IPS-18c (cell line): ENCODE data around the gene MYMK.
"Not testable (repeated sequence)": the region's sequence is repeated elsewhere in the genome, so short reads cannot be mapped to it uniquely, and the experiment has no call there.

Source experiments
- H3K4me3 ChIP-seq: 2 replicates; pipeline ENCODE4 v1.7.0; 2013; ENCODE audit warnings: low read depth, mild to moderate bottlenecking, low read length, moderate library complexity; ENCODE audit not compliant: insufficient read depth
- H3K9me3 ChIP-seq: one replicate; pipeline ENCODE4 v1.6.1; 2013; ENCODE audit warnings: mild to moderate bottlenecking, low read length, moderate library complexity; ENCODE audit not compliant: control insufficient read depth, insufficient read depth

Gene MYMK

GRCh38 chr9:133524679-133525228 lies at the start of gene MYMK:
TSS of gene MYMK (minus strand) at chr9:133524959. CDS start at chr9:133524844, 115 bp downstream.
- Histone ChIP-seq H3K9me3 (peaks cover 2% of the 10 kb centered on the region), H3K4me3 (no peak within 1 kb of the TSS)

- no peak overlapping the region for H3K4me3 ChIP-seq
- H3K9me3 ChIP-seq: no peaks in the 10 kb centered on the region
Observed at GRCh38 chr9:133573791-133574515, 49.2 kb upstream of the MYMK start.

- Histone ChIP-seq H3K4me3 (no peak overlapping the region), H3K9me3 (no peaks in the 10 kb centered on the region)
Observed at GRCh38 chr9:133572821-133573361, 48.1 kb upstream of the MYMK start.

- Histone ChIP-seq H3K4me3 (no peak overlapping the region), H3K9me3 (no peaks in the 10 kb centered on the region)
Observed at GRCh38 chr9:133571896-133572595, 47.3 kb upstream of the MYMK start.

GRCh38 chr9:133571391-133571890 lies 46.7 kb upstream of the MYMK start:
- no peak overlapping the region for H3K4me3 ChIP-seq

GRCh38 chr9:133570691-133571080 lies 45.9 kb upstream of the MYMK start:
- Histone ChIP-seq H3K9me3 (no peaks in the 10 kb centered on the region), H3K4me3 (no peak overlapping the region)

More at GRCh38 chr9:133571391-133571890, 46.7 kb upstream of the MYMK start:
- H3K9me3 ChIP-seq: no peaks in the 10 kb centered on the region

GRCh38 chr9:133569891-133570690 lies 45.3 kb upstream of the MYMK start:
- H3K9me3 ChIP-seq: no peaks in the 10 kb centered on the region
- no peak overlapping the region for H3K4me3 ChIP-seq

- Histone ChIP-seq H3K9me3 (no peaks in the 10 kb centered on the region), H3K4me3 (no peak overlapping the region)
Observed at GRCh38 chr9:133569121-133569785, 44.5 kb upstream of the MYMK start.

- Histone ChIP-seq H3K4me3 (no peak overlapping the region), H3K9me3 (no peaks in the 10 kb centered on the region)
Observed at GRCh38 chr9:133568186-133568585, 43.4 kb upstream of the MYMK start.

GRCh38 chr9:133566817-133567216 lies 42.1 kb upstream of the MYMK start:
- H3K4me3 ChIP-seq: no peak overlapping the region

GRCh38 chr9:133566382-133566781 lies 41.6 kb upstream of the MYMK start:
- H3K9me3 ChIP-seq: no peaks in the 10 kb centered on the region

More at GRCh38 chr9:133566817-133567216, 42.1 kb upstream of the MYMK start:
- H3K9me3 ChIP-seq: no peaks in the 10 kb centered on the region

GRCh38 chr9:133564451-133565116 lies 39.8 kb upstream of the MYMK start:
- no peak overlapping the region for H3K4me3 ChIP-seq
- H3K9me3 ChIP-seq: no peaks in the 10 kb centered on the region

More at GRCh38 chr9:133566382-133566781, 41.6 kb upstream of the MYMK start:
- no peak overlapping the region for H3K4me3 ChIP-seq

- not testable (repeated sequence) for H3K9me3 ChIP-seq, H3K4me3 ChIP-seq
Observed at GRCh38 chr9:133563814-133564213, 39.1 kb upstream of the MYMK start.

- H3K4me3 ChIP-seq: no peak overlapping the region
- no peaks in the 10 kb centered on the region for H3K9me3 ChIP-seq
Observed at GRCh38 chr9:133563291-133563796, 38.6 kb upstream of the MYMK start.

GRCh38 chr9:133562611-133563290 lies 38.0 kb upstream of the MYMK start:
- no peak overlapping the region for H3K4me3 ChIP-seq
- no peaks in the 10 kb centered on the region for H3K9me3 ChIP-seq
